Activated CD8-positive, alpha-beta memory T cell treated with anti-CD3 and anti-CD28 coated beads for 4 hours (primary cell): ENCODE results near the gene CYB5B.

Experiments used
- DNase-seq, 2 donors: peaks; one replicate each; pipeline ENCODE4 v3.0.0-alpha.2; 2020; ENCODE audit warnings: low read depth in 2 of 2

CYB5B gene

GRCh38 chr16:69485816-69486215 is 61.4 kb downstream of the CYB5B start:
- no peak for DNase-seq

- no peak for DNase-seq
Observed at GRCh38 chr16:69486272-69486671, 61.9 kb downstream of the CYB5B start.

GRCh38 chr16:69486724-69487123 is 62.3 kb downstream of the CYB5B start:
- DNase-seq: no peak

GRCh38 chr16:69490707-69491324 is 66.4 kb downstream of the CYB5B start:
- no peak for DNase-seq

- peak in 1 of 2 donors; percentile 7 for DNase-seq
Observed at GRCh38 chr16:69494991-69495392, 70.6 kb downstream of the CYB5B start.

- no peak for DNase-seq
Observed at GRCh38 chr16:69495821-69496220, 71.4 kb downstream of the CYB5B start.

GRCh38 chr16:69496376-69496775 is 72.0 kb downstream of the CYB5B start:
- DNase-seq: no peak

GRCh38 chr16:69496896-69497295 is 72.5 kb downstream of the CYB5B start:
- DNase-seq: no peak

GRCh38 chr16:69497876-69498596 is 73.6 kb downstream of the CYB5B start:
- DNase-seq: no peak

- DNase-seq: no peak
Observed at GRCh38 chr16:69498926-69499325, 74.5 kb downstream of the CYB5B start.

GRCh38 chr16:69499541-69500230 is 75.3 kb downstream of the CYB5B start:
- DNase-seq: no peak

GRCh38 chr16:69500496-69500895 is 76.1 kb downstream of the CYB5B start:
- no peak for DNase-seq

- no peak for DNase-seq
Observed at GRCh38 chr16:69501956-69502745, 77.7 kb downstream of the CYB5B start.

GRCh38 chr16:69503244-69503643 is 78.8 kb downstream of the CYB5B start:
- DNase-seq: no peak

GRCh38 chr16:69508033-69508755 is 83.8 kb downstream of the CYB5B start:
- DNase-seq: no peak

GRCh38 chr16:69509125-69509524 is 84.7 kb downstream of the CYB5B start:
- DNase-seq: no peak

GRCh38 chr16:69511651-69512050 is 87.2 kb downstream of the CYB5B start:
- DNase-seq: no peak

- DNase-seq: no peak
Observed at GRCh38 chr16:69513180-69513966, 89.0 kb downstream of the CYB5B start.

GRCh38 chr16:69514356-69514755 is 89.9 kb downstream of the CYB5B start:
- DNase-seq: no peak
